ENCODE measurements around the gene TNFRSF14. TPM values are rescaled to one million over a fixed set of nuclear protein-coding genes. Genes with fewer than 3 reads are reported as not detected.

The TNFRSF14 gene
- total RNA-seq, 1 donor from 2014 or later: 17.6 TPM

Other genes starting within 250 kb of the TNFRSF14 start
- 9.4 and 24.8 TPM in 2 replicates for gene MORN1, start 164.8 kb upstream of the TNFRSF14 start, total RNA-seq
- 81.8 and 82.7 TPM in 2 replicates for gene RER1, start 164.5 kb upstream of the TNFRSF14 start, total RNA-seq
- 37.7 and 38.0 TPM in 2 replicates for gene PEX10, start 143.8 kb upstream of the TNFRSF14 start, total RNA-seq
- gene PLCH2, start 80.1 kb upstream of the TNFRSF14 start, total RNA-seq: 0.05 and 0.17 TPM in 2 replicates
- gene PANK4, start 29.8 kb upstream of the TNFRSF14 start, total RNA-seq: 14.6 and 20.3 TPM in 2 replicates
- gene HES5, start 26.1 kb upstream of the TNFRSF14 start, total RNA-seq: not detected in 2 replicates
- gene PRXL2B, start 30.4 kb downstream of the TNFRSF14 start, total RNA-seq: 21.0 and 27.1 TPM in 2 replicates
- gene MMEL1, start 76.6 kb downstream of the TNFRSF14 start, total RNA-seq: 0.65 TPM in 1 of 2 replicates, not detected in the other
- under 0.01 and 0.20 TPM in 2 replicates for gene TTC34, start 245.3 kb downstream of the TNFRSF14 start, total RNA-seq

All from renal cortical epithelial cell (primary cell).